Measurements from ENCODE around the gene LAPTM5. TPM values are rescaled to one million over a fixed set of nuclear protein-coding genes. Genes with fewer than 3 reads are reported as not detected.

Gene LAPTM5
- total RNA-seq, 2 experiments from 2014 or later, result 326 to 386 TPM

GRCh38 chr1:30747033-30748008 lies 10.3 kb downstream of the LAPTM5 start:
- ATAC-seq (no peak), DNase-seq (no peak)
- Mint-ChIP-seq H3K4me3 (peak overlapping the region; percentile 64), H3K27ac (peak overlapping the region; percentile 96), H3K9me3 (ENCODE audit: low read depth) (no peaks in the 10 kb centered on the region), H3K27me3 (no peaks in the 10 kb centered on the region), H3K4me1 (peaks cover 99% of the 10 kb centered on the region), H3K36me3 (peaks cover 35% of the 10 kb centered on the region)
- CTCF ChIA-PET, result interaction anchor here (1.5 to 30.3 kb wide), 4 partner anchors 9 to 32 kb away, joined by 4 to 438 read pairs (median 170); partner anchors contain the start of genes LAPTM5 and MATN1

- CTCF ChIA-PET, result interaction anchor here (1.5 to 30.3 kb wide), 5 partner anchors 10 to 33 kb away, joined by 4 to 438 read pairs (median 141); partner anchors contain the start of genes LAPTM5 and MATN1
- no peak for DNase-seq
- H3K27ac Mint-ChIP-seq, result peak overlapping the region; percentile 96
- H3K4me3 Mint-ChIP-seq, result peak overlapping the region; percentile 64
- H3K27me3 Mint-ChIP-seq, result no peaks in the 10 kb centered on the region
- no peak for ATAC-seq
- H3K9me3 Mint-ChIP-seq (ENCODE audit: low read depth), result no peaks in the 10 kb centered on the region
- H3K36me3 Mint-ChIP-seq, result peaks cover 39% of the 10 kb centered on the region
- H3K4me1 Mint-ChIP-seq, result peaks cover 99% of the 10 kb centered on the region
These were observed 11.2 kb downstream of the LAPTM5 start for GRCh38 chr1:30746212-30747032.

GRCh38 chr1:30745834-30746208 lies 11.8 kb downstream of the LAPTM5 start:
- Mint-ChIP-seq H3K27me3 (no peaks in the 10 kb centered on the region), H3K4me3 (peak overlapping the region; percentile 64), H3K9me3 (ENCODE audit: low read depth) (no peaks in the 10 kb centered on the region), H3K36me3 (peaks cover 45% of the 10 kb centered on the region), H3K4me1 (peaks cover 99% of the 10 kb centered on the region), H3K27ac (peak overlapping the region; percentile 96)
- CTCF ChIA-PET, result interaction anchor here (1.5 to 30.3 kb wide), 4 partner anchors 11 to 34 kb away, joined by 4 to 438 read pairs (median 134); partner anchors contain the start of genes LAPTM5 and MATN1
- ATAC-seq (no peak), DNase-seq (no peak)

GRCh38 chr1:30745156-30745833 lies 12.3 kb downstream of the LAPTM5 start:
- peak overlapping the region; percentile 64 for H3K4me3 Mint-ChIP-seq
- CTCF ChIA-PET, result interaction anchor here (1.4 to 30.3 kb wide), 5 partner anchors 11 to 184 kb away, joined by 4 to 438 read pairs (median 67); partner anchors contain the start of genes LAPTM5 and MATN1
- H3K36me3 Mint-ChIP-seq, result peaks cover 49% of the 10 kb centered on the region
- no peak for DNase-seq
- no peaks in the 10 kb centered on the region for H3K9me3 Mint-ChIP-seq (ENCODE audit: low read depth)
- ATAC-seq, result no peak
- H3K27ac Mint-ChIP-seq, result peak overlapping the region; percentile 96
- no peaks in the 10 kb centered on the region for H3K27me3 Mint-ChIP-seq
- H3K4me1 Mint-ChIP-seq, result peaks cover 99% of the 10 kb centered on the region

- peaks cover 98% of the 10 kb centered on the region for H3K4me1 Mint-ChIP-seq
- peak overlapping the region; percentile 64 for H3K4me3 Mint-ChIP-seq
- ATAC-seq, result peak; percentile 56
- no peaks in the 10 kb centered on the region for H3K27me3 Mint-ChIP-seq
- no peaks in the 10 kb centered on the region for H3K9me3 Mint-ChIP-seq (ENCODE audit: low read depth)
- H3K36me3 Mint-ChIP-seq, result peaks cover 54% of the 10 kb centered on the region
- CTCF ChIA-PET, result interaction anchor here (1.4 to 30.3 kb wide), 6 partner anchors 11 to 185 kb away, joined by 4 to 438 read pairs (median 38); partner anchors contain the start of gene LAPTM5
- H3K27ac Mint-ChIP-seq, result peak overlapping the region; percentile 96
- DNase-seq, result peak; percentile 84
These were observed 13.4 kb downstream of the LAPTM5 start for GRCh38 chr1:30744060-30744756.

GRCh38 chr1:30743584-30744059 lies 14.0 kb downstream of the LAPTM5 start:
- Mint-ChIP-seq H3K9me3 (ENCODE audit: low read depth) (no peaks in the 10 kb centered on the region), H3K27me3 (no peaks in the 10 kb centered on the region), H3K36me3 (peaks cover 54% of the 10 kb centered on the region), H3K4me3 (peak overlapping the region; percentile 64), H3K27ac (peak overlapping the region; percentile 96), H3K4me1 (peaks cover 98% of the 10 kb centered on the region)
- DNase-seq (peak; percentile 89), ATAC-seq (peak; percentile 81)
- CTCF ChIA-PET, result interaction anchor here (1.4 to 30.3 kb wide), 6 partner anchors 11 to 185 kb away, joined by 4 to 438 read pairs (median 38); partner anchors contain the start of gene LAPTM5

GRCh38 chr1:30742963-30743559 lies 14.5 kb downstream of the LAPTM5 start:
- H3K9me3 Mint-ChIP-seq (ENCODE audit: low read depth), result no peaks in the 10 kb centered on the region
- no peak for ATAC-seq
- peak overlapping the region; percentile 96 for H3K27ac Mint-ChIP-seq
- CTCF ChIA-PET, result interaction anchor here (1.2 to 30.3 kb wide), 5 partner anchors 10 to 37 kb away, joined by 4 to 438 read pairs (median 67); partner anchors contain the start of gene LAPTM5
- DNase-seq, result no peak
- H3K4me3 Mint-ChIP-seq, result peak overlapping the region; percentile 64
- peaks cover 57% of the 10 kb centered on the region for H3K36me3 Mint-ChIP-seq
- peaks cover 97% of the 10 kb centered on the region for H3K4me1 Mint-ChIP-seq
- H3K27me3 Mint-ChIP-seq, result no peaks in the 10 kb centered on the region

- Mint-ChIP-seq H3K4me3 (no peak overlapping the region), H3K27ac (peak overlapping the region; percentile 96), H3K4me1 (peaks cover 97% of the 10 kb centered on the region), H3K36me3 (peaks cover 58% of the 10 kb centered on the region), H3K9me3 (ENCODE audit: low read depth) (no peaks in the 10 kb centered on the region), H3K27me3 (no peaks in the 10 kb centered on the region)
- CTCF ChIA-PET, result interaction anchor here (1.2 to 30.3 kb wide), 4 partner anchors 14 to 37 kb away, joined by 4 to 438 read pairs (median 134); partner anchors contain the start of gene LAPTM5
- ATAC-seq (no peak), DNase-seq (no peak)
These were observed 15.1 kb downstream of the LAPTM5 start for GRCh38 chr1:30742300-30742962.

- no peak for ATAC-seq
- Mint-ChIP-seq H3K27me3 (no peaks in the 10 kb centered on the region), H3K36me3 (peaks cover 60% of the 10 kb centered on the region), H3K9me3 (ENCODE audit: low read depth) (no peaks in the 10 kb centered on the region), H3K27ac (peak overlapping the region; percentile 74), H3K4me3 (no peak overlapping the region), H3K4me1 (peaks cover 95% of the 10 kb centered on the region)
- DNase-seq, result no peak
- CTCF ChIA-PET, result interaction anchor here (0.9 to 30.3 kb wide), 6 partner anchors 10 to 38 kb away, joined by 3 to 438 read pairs (median 36); partner anchors contain the start of gene LAPTM5
These were observed 16.2 kb downstream of the LAPTM5 start for GRCh38 chr1:30741239-30741894.

GRCh38 chr1:30740251-30741238 lies 17.0 kb downstream of the LAPTM5 start:
- Mint-ChIP-seq H3K4me1 (peaks cover 89% of the 10 kb centered on the region), H3K4me3 (no peak overlapping the region), H3K36me3 (peaks cover 67% of the 10 kb centered on the region), H3K27me3 (no peaks in the 10 kb centered on the region), H3K27ac (peak overlapping the region; percentile 74), H3K9me3 (ENCODE audit: low read depth) (no peaks in the 10 kb centered on the region)
- ATAC-seq (no peak), DNase-seq (no peak)
- CTCF ChIA-PET, result interaction anchor here (0.9 to 30.3 kb wide), 6 partner anchors 9 to 39 kb away, joined by 3 to 438 read pairs (median 36); partner anchors contain the start of gene LAPTM5

Measured in activated CD8-positive, alpha-beta memory T cell treated with anti-CD3 and anti-CD28 coated beads, Interleukin-2, amount 10 ng/mL, durations not matched to agents 7 days and 5 days (primary cell).